Stimulated activated CD4-positive, alpha-beta T cell treated with anti-CD3 and anti-CD28 coated beads, Interleukin-15, amount 100 ng/mL, for 24 hours (primary cell): Measurements from ENCODE around the gene FAM72A.

Experiments used
- DNase-seq: peaks from one replicate; pipeline ENCODE4 v3.0.0-alpha.2; 2020

The FAM72A gene

DNA sequence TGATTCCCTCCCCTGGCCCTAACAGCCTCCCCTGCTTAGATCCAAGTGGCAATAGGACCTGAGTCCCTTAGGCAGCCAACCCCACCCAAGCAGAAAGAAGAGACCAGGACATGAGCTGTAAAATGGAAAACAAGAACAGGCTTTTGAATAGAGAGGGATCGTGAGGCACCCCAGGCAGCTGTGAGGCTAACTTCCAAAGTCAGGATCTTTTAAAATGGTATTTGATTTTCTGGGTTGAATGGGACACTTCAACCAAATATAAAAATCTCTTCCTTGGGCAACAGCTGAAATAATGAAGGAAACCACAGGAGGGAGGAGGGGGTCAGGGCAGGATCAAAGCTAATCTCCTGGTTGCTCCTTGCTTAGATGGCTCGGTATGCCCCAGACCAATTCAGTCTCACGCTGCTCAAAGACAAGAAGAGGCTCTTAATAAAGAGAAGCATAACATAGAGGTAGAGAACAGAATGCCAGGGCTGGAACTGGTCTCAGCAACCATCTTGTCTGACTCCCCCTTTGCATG is 56.8 kb downstream of the FAM72A start:
- no peak for DNase-seq

DNA sequence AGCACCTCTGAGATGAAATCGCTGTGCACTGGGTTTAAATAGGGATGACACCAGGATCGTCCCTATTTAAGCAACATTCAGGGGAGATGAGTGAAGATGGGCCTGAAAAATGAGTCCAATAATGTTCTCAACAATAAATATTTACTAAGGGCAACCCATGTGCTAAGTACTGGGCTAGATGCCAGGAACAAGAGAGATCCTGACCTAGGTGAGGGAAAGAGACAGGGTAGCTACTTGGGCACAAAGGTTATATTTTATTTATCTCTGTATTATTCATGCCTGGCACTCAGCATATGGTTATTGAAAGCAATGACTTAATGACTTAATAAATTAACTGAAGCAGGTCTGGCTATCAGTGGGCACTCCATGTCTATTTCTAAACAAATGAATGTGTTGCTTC is 58.0 kb downstream of the FAM72A start:
- no peak for DNase-seq

DNA sequence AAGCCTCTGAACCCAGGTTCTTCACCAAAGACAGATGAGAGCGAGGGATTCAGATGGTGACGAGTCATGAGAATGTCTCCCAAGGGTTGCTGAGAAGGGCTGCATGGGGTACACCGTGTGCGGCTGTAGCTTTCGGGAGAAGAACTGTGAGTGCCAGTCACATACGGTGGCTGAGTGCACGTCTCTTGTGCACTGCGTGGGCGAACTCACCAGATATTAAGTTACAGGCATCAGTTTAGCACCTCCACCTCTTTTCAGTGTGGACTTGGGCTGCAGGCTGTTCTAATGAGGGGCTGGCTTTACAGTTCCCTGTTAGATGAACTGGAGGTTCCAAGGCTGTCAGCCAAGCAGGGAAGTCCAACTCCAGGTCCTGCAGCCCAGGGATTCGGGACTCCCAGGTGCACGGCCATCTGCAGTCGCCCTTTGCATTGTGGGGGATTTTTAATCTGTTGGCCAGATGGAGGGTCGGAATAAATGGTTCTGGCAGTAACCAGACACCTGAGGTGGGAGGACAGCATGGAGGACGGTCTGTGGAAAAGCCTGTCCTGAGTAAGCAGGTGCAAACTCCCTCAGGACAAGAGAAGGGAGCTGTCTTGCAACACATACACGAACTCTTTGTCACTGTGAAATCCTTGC is 59.0 kb downstream of the FAM72A start:
- DNase-seq, result no peak

DNA sequence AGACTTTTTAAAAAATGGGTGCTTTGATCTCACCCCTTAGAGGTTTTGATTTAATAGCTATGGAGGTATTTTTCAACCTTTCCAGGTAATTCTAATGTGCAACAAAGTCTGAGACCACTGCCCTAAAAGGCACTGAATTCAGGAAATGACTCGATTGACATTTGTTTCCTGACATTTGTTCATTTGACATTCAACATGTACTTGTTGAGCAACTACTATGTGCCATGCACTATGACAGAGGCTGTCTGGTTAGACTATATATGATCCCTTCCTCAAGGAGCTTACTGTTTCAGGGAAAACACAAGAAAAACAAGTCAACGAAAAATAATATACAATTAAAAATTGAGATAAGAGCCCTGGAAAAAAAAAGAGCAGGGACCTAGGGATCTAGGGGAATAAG is 59.9 kb downstream of the FAM72A start:
- no peak for DNase-seq

DNA sequence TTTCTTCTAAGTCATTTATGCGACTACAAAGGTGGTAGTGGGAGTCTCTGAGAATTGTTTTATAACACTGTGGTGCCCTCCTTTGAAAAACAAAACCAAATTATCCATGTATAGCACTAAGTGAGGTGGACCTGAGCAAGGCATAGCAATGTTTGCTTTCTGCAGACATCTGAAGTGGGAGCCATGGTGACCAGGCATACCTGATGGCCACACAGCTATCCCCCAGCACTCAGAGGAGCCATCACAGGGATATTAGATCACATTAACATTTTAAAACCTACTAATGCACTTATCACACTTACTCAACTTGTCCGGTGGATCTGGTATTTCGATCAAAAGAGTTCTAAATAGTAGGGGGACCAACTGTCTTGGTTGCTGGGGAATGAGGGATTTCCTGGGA is 60.6 kb downstream of the FAM72A start:
- no peak for DNase-seq

DNA sequence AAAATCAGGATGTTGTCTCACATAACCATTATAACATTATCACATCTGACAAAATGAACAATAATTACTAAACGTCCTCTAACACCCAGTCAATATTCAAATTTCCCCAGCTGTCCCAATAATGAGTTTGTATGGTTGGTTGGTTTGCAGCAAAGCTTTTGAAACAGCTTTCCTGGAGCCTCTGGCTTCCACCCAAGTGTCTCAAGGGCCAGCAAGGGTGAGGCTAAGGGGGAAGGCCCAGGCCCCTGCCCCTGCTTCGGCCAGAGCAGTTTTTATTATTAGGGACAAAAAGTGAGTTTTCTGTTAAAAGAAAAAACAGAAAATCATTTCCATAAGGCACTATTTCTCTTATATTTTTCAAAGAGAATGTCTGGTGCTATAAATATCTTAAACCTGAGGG is 66.4 kb downstream of the FAM72A start:
- DNase-seq, result no peak
